ENCODE measurements around the gene VWA5B1.

GRCh38 chr1:20308569-20308968 lies 17.9 kb downstream of the VWA5B1 start:
- TF ChIP-seq CHD1 (IDR thresholded peaks at IDR 0.05; ENCODE audit: low read depth, low read length) (no peak), RAD21 (IDR thresholded peaks at IDR 0.05; ENCODE audit: insufficient read depth, low read depth, low read length) (no peak), CTCF (IDR thresholded peaks at IDR 0.05 in 2 of 3, conservative IDR thresholded peaks at IDR 0.05 in 1 of 3; ENCODE audit: control insufficient read depth in 2 of 3, extremely low read depth in 1 of 3, insufficient read depth in 1 of 3, low read depth in 3 of 3, low read length in 3 of 3) (no peak), SIX5 (IDR thresholded peaks at IDR 0.05; ENCODE audit: low read depth, low read length, severe bottlenecking) (no peak), CREB1 (IDR thresholded peaks at IDR 0.05; ENCODE audit: low read depth) (no peak), EZH2 (IDR thresholded peaks at IDR 0.05; ENCODE audit: borderline replicate concordance, control insufficient read depth, low read depth, low read length) (no peak)
